D721Med (cell line): ENCODE results near the gene MXI1.
"Not testable (repeated sequence)": the region's sequence is repeated elsewhere in the genome, so short reads cannot be mapped to it uniquely, and the experiment has no call there.

ENCODE experiments used
- DNase-seq: peaks from one replicate; pipeline ENCODE4 v3.0.0; 2011; ENCODE audit warnings: low spot score; ENCODE audit not compliant: insufficient read length
- FAIRE-seq: peaks from 2 replicates; lab custom pipeline; 2011; peaks lifted over from hg19 to GRCh38; lab: Jason Lieb, UNC
- TF ChIP-seq, protein P1 (sequence below): IDR thresholded peaks from 2 replicates; pipeline ENCODE4 v1.5.1; 2012; ENCODE audit warnings: mild to moderate bottlenecking, control low read depth; ENCODE audit not compliant: insufficient read depth; ENCODE audit errors: missing control alignments

The MXI1 gene

DNA sequence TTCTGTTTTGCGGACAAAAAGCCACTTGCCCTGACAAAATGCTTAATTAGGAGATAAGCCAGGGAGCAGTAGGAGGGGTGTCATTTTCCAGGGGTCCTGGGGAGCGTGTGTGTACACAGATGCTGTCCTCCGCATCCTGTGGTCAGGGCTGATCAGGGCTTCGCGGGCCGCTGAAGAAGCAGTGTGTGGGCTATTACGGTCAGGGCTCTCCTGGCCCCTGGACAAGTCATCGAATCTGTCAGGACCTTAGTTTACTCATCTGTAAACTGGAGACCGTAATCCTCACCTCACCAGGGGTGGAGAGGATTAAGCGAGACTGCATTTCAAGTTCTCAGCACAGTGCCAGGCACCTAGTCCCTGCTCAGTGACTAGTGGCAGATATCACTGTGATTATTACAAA is 26.0 kb upstream of the MXI1 start:
- TF ChIP-seq, protein P1, sequence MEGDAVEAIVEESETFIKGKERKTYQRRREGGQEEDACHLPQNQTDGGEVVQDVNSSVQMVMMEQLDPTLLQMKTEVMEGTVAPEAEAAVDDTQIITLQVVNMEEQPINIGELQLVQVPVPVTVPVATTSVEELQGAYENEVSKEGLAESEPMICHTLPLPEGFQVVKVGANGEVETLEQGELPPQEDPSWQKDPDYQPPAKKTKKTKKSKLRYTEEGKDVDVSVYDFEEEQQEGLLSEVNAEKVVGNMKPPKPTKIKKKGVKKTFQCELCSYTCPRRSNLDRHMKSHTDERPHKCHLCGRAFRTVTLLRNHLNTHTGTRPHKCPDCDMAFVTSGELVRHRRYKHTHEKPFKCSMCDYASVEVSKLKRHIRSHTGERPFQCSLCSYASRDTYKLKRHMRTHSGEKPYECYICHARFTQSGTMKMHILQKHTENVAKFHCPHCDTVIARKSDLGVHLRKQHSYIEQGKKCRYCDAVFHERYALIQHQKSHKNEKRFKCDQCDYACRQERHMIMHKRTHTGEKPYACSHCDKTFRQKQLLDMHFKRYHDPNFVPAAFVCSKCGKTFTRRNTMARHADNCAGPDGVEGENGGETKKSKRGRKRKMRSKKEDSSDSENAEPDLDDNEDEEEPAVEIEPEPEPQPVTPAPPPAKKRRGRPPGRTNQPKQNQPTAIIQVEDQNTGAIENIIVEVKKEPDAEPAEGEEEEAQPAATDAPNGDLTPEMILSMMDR = no peak
- FAIRE-seq = no peak
- no peak for DNase-seq

- FAIRE-seq (no peak), DNase-seq (no peak)
- TF ChIP-seq, protein P1 = no peak
Measured at GRCh38 chr10:110181911-110182310, 25.5 kb upstream of the MXI1 start.

- TF ChIP-seq, protein P1 = no peak
- no peak for FAIRE-seq
- no peak for DNase-seq
Measured at GRCh38 chr10:110184398-110184797, 23.0 kb upstream of the MXI1 start.

GRCh38 chr10:110185646-110186182 is 21.7 kb upstream of the MXI1 start:
- not testable (repeated sequence) for FAIRE-seq, DNase-seq

DNA sequence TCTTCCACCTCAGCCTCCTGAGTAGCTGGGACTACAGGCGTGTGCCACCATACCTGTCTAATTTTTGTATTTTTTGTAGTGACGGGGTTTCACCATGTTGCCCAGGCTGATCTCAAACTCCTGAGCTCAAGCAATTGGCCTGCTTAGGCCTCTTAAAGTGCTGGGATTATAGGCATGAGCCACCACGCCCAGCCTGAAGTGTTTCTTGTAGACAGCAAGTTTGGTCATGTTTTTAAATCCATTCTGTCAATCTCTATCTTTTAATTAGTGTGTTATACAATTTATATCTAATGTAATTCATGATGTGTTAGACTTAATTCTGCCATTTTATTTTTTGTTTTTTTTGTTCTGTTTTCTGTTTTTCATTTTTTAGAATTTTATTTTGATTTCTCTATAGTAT is 17.2 kb upstream of the MXI1 start:
- FAIRE-seq (no peak), DNase-seq (no peak)
- TF ChIP-seq, protein P1 = no peak

DNA sequence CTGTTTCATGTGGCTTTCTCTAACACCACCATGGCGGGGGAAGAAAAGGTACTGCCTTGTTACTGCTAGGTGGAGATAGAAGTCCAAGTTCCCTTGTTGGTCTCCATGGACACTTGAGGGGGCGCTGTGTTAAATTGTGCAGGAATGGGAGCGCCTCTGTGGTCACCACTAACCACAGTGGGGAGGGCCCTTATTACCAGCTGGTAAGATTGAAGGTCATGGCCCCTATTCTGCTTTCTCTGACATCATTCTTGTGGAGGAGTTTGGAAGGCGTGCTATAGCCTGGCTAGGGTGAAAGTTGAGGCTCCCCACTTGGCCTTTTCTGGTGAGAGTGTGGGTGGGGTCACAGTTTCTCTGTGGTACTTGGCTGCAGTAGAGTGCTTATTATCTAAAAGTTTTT is 14.9 kb upstream of the MXI1 start:
- TF ChIP-seq, protein P1 = no peak
- FAIRE-seq (no peak), DNase-seq (no peak)

GRCh38 chr10:110200503-110200902 is 6.9 kb upstream of the MXI1 start:
- DNase-seq (no peak), FAIRE-seq (no peak)

GRCh38 chr10:110201046-110201445 is 6.4 kb upstream of the MXI1 start:
- not testable (repeated sequence) for FAIRE-seq

More at GRCh38 chr10:110200503-110200902, 6.9 kb upstream of the MXI1 start:
- TF ChIP-seq, protein P1 = no peak

More at GRCh38 chr10:110201046-110201445, 6.4 kb upstream of the MXI1 start:
- not testable (repeated sequence) for DNase-seq
